Neural progenitor cell (in vitro differentiated cells): ENCODE measurements around the gene LKAAEAR1. TPM values are rescaled to one million over a fixed set of nuclear protein-coding genes. Genes with fewer than 3 reads are reported as not detected.
A peak's percentile ranks its signal among the peaks of the same experiment; 100 is the strongest.

Experiments
- DNase-seq: peaks from one replicate; pipeline ENCODE4 v3.0.0-alpha.2; 2016; ENCODE audit warnings: low spot score
- H2AFZ ChIP-seq: fragments of 200-600 bp; sonication (generic); replicated peaks from 2 replicates; pipeline ENCODE4 v1.6.1; 2016; ENCODE audit warnings: antibody characterized with exemption
- H3F3A ChIP-seq: fragments of 200-600 bp; sonication (generic); 2 replicates; pipeline ENCODE4 v1.6.1; 2016; ENCODE audit warnings: antibody characterized with exemption, low read depth
- H3K27ac ChIP-seq: fragments of 200-600 bp; sonication (generic); 2 replicates; pipeline ENCODE4 v1.5.1; 2016; ENCODE audit warnings: mild to moderate bottlenecking
- H3K27me3 ChIP-seq: fragments of 200-600 bp; sonication (generic); 2 replicates; pipeline ENCODE4 v1.6.1; 2016; ENCODE audit warnings: mild to moderate bottlenecking, moderate library complexity
- H3K36me3 ChIP-seq: fragments of 200-600 bp; sonication (generic); 2 replicates; pipeline ENCODE4 v1.5.1; 2016
- H3K4me1 ChIP-seq: fragments of 200-600 bp; sonication (generic); 2 replicates; pipeline ENCODE4 v1.6.1; 2016; ENCODE audit warnings: mixed run types
- H3K4me2 ChIP-seq: fragments of 200-600 bp; sonication (generic); 2 replicates; pipeline ENCODE4 v1.6.1; 2016
- H3K4me3 ChIP-seq: fragments of 200-600 bp; sonication (generic); 2 replicates; pipeline ENCODE4 v1.5.1; 2016
- H3K79me2 ChIP-seq: fragments of 200-600 bp; sonication (generic); 2 replicates; pipeline ENCODE4 v1.6.1; 2016; ENCODE audit warnings: low read depth
- H3K9ac ChIP-seq: fragments of 200-600 bp; sonication (generic); 2 replicates; pipeline ENCODE4 v1.6.1; 2016
- H3K9me3 ChIP-seq: fragments of 200-600 bp; sonication (generic); 2 replicates; pipeline ENCODE4 v1.5.1; 2016; ENCODE audit warnings: low read depth
- H4K20me1 ChIP-seq: fragments of 200-600 bp; sonication (generic); 2 replicates; pipeline ENCODE4 v1.6.1; 2016; ENCODE audit warnings: low read depth
- H3K27ac Mint-ChIP-seq: 3 replicates; pipeline ENCODE4 v1.8.0; 2021; ENCODE audit warnings: mixed read lengths
- H3K27me3 Mint-ChIP-seq: 2 replicates; pipeline ENCODE4 v1.8.0; 2022; ENCODE audit warnings: low read depth, mild to moderate bottlenecking, inconsistent platforms, moderate library complexity, mixed read lengths; ENCODE audit not compliant: insufficient read depth
- H3K36me3 Mint-ChIP-seq: 3 replicates; pipeline ENCODE4 v1.8.0; 2021; ENCODE audit warnings: mixed read lengths
- H3K4me1 Mint-ChIP-seq: 3 replicates; pipeline ENCODE4 v1.8.0; 2021; ENCODE audit warnings: mixed read lengths
- H3K4me3 Mint-ChIP-seq: 3 replicates; pipeline ENCODE4 v1.8.0; 2021; ENCODE audit warnings: mild to moderate bottlenecking, moderate library complexity, mixed read lengths
- H3K9me3 Mint-ChIP-seq: 3 replicates; pipeline ENCODE4 v1.8.0; 2020; ENCODE audit warnings: mixed read lengths
- EZH2 ChIP-seq: fragments of 200-600 bp; sonication (generic); IDR thresholded peaks from 2 replicates; pipeline ENCODE4 v1.6.1; 2017; ENCODE audit warnings: antibody characterized with exemption, mild to moderate bottlenecking, moderate library complexity
- EZH2phosphoT487 ChIP-seq: fragments of 200-600 bp; sonication (generic); IDR thresholded peaks from 2 replicates; pipeline ENCODE4 v1.6.1; 2017; ENCODE audit warnings: antibody characterized with exemption
- total RNA-seq: library from RNA; depleted of rRNA; stranded (reverse); fragments of >200 nt; gene quantifications from 2 replicates; pipeline ENCODE4 v1.2.3, GENCODE V29; 2015; ENCODE audit warnings: low replicate concordance
- TF ChIP-seq, protein P1 (sequence below): fragments of 200-600 bp; sonication (generic); IDR thresholded peaks from 2 replicates; pipeline ENCODE4 v1.5.1; 2017; ENCODE audit warnings: antibody characterized with exemption, mild to moderate bottlenecking

LKAAEAR1 gene
- total RNA-seq, 1 donor from 2014 or later: not detected

DNA sequence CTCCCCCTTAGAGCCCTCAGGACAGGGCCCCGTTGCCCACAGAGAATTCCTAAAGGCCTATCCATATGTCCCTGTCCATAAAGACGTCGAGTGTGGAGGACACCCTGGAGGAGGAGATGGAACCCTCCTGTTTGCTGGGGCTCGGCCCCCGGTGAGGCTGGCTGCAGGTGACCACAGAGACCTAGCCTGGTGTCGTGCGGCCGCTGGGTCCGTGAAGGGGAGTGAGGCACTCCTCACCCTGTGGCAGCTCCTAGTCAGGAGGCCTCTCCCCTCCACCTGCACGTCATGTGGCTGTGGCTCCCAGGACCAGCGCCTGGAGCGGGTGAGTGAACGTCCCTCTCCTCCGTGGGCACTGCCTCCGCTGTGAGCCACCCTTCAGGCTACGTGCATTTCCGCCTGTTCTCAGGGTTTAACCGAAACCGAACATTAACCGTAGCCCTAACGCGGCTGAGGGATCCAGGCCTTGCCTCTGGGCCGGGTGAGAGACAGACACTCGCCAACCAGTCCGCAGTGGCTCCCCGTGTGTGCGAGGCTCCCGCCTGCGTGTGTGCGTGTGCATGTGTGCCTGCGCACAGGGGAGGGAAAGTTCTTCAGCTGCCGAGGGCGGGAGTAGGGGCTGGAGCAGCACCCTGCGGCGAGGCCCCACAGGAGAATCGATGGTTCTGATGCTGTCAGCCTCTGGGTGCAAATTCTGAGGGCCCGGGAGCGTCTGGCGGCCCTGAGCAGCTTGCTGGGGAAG is 27.1 kb downstream of the LKAAEAR1 start:
- peak; percentile 32 for DNase-seq

DNA sequence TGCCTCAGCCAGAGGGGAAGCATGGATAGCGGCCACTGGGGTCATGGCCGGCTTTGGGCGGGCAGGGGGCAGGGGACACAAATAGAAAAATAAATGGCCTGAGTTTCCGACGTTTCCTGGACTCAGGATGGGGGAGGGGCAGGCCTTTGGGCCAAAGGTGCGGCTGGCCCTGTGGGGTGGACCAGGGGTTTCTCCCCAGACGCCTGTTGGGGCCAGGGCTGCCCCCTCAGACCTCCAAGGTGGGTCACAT is 27.6 kb downstream of the LKAAEAR1 start:
- peaks cover 21% of the 10 kb centered on the region for H3K4me1 Mint-ChIP-seq
- Histone ChIP-seq H3K9ac (no peak overlapping the region), H3K27ac (no peak overlapping the region), H3K79me2 (no peaks in the 10 kb centered on the region), H3K4me2 (no peak overlapping the region), H2AFZ (no peak overlapping the region), H3F3A (peaks cover 5% of the 10 kb centered on the region), H3K4me1 (peaks cover 4% of the 10 kb centered on the region), H4K20me1 (no peaks in the 10 kb centered on the region), H3K27me3 (peaks cover 18% of the 10 kb centered on the region), H3K4me3 (no peak overlapping the region), H3K9me3 (no peaks in the 10 kb centered on the region), H3K36me3 (no peaks in the 10 kb centered on the region)
- peaks cover 21% of the 10 kb centered on the region for H3K27me3 Mint-ChIP-seq
- H3K36me3 Mint-ChIP-seq: no peaks in the 10 kb centered on the region
- H3K4me3 Mint-ChIP-seq: no peak overlapping the region
- no peak overlapping the region for H3K27ac Mint-ChIP-seq
- H3K9me3 Mint-ChIP-seq: peaks cover 2% of the 10 kb centered on the region
- DNase-seq: no peak
- TF ChIP-seq, protein P1, sequence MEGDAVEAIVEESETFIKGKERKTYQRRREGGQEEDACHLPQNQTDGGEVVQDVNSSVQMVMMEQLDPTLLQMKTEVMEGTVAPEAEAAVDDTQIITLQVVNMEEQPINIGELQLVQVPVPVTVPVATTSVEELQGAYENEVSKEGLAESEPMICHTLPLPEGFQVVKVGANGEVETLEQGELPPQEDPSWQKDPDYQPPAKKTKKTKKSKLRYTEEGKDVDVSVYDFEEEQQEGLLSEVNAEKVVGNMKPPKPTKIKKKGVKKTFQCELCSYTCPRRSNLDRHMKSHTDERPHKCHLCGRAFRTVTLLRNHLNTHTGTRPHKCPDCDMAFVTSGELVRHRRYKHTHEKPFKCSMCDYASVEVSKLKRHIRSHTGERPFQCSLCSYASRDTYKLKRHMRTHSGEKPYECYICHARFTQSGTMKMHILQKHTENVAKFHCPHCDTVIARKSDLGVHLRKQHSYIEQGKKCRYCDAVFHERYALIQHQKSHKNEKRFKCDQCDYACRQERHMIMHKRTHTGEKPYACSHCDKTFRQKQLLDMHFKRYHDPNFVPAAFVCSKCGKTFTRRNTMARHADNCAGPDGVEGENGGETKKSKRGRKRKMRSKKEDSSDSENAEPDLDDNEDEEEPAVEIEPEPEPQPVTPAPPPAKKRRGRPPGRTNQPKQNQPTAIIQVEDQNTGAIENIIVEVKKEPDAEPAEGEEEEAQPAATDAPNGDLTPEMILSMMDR: no peak
- no peak for TF ChIP-seq EZH2phosphoT487
- no peak for TF ChIP-seq EZH2

More for the DNA sequence above, 27.1 kb downstream of the LKAAEAR1 start:
- peaks cover 23% of the 10 kb centered on the region for H3K4me1 Mint-ChIP-seq
- peaks cover 2% of the 10 kb centered on the region for H3K9me3 Mint-ChIP-seq
- no peak overlapping the region for H3K4me3 ChIP-seq
- no peaks in the 10 kb centered on the region for H3K79me2 ChIP-seq
- no peaks in the 10 kb centered on the region for H4K20me1 ChIP-seq
- H3K27me3 Mint-ChIP-seq: peaks cover 18% of the 10 kb centered on the region
- H2AFZ ChIP-seq: peak overlapping the region; percentile 54
- H3K27ac ChIP-seq: no peak overlapping the region
- H3F3A ChIP-seq: peaks cover 5% of the 10 kb centered on the region
- H3K36me3 Mint-ChIP-seq: no peaks in the 10 kb centered on the region
- H3K36me3 ChIP-seq: no peaks in the 10 kb centered on the region
- TF ChIP-seq EZH2 (no peak), EZH2phosphoT487 (no peak)
- TF ChIP-seq, protein P1: no peak
- H3K4me2 ChIP-seq: no peak overlapping the region
- no peak overlapping the region for H3K9ac ChIP-seq
- H3K27ac Mint-ChIP-seq: no peak overlapping the region
- peaks cover 13% of the 10 kb centered on the region for H3K27me3 ChIP-seq
- peaks cover 4% of the 10 kb centered on the region for H3K4me1 ChIP-seq
- peak overlapping the region; percentile 24 for H3K4me3 Mint-ChIP-seq
- H3K9me3 ChIP-seq: no peaks in the 10 kb centered on the region

DNA sequence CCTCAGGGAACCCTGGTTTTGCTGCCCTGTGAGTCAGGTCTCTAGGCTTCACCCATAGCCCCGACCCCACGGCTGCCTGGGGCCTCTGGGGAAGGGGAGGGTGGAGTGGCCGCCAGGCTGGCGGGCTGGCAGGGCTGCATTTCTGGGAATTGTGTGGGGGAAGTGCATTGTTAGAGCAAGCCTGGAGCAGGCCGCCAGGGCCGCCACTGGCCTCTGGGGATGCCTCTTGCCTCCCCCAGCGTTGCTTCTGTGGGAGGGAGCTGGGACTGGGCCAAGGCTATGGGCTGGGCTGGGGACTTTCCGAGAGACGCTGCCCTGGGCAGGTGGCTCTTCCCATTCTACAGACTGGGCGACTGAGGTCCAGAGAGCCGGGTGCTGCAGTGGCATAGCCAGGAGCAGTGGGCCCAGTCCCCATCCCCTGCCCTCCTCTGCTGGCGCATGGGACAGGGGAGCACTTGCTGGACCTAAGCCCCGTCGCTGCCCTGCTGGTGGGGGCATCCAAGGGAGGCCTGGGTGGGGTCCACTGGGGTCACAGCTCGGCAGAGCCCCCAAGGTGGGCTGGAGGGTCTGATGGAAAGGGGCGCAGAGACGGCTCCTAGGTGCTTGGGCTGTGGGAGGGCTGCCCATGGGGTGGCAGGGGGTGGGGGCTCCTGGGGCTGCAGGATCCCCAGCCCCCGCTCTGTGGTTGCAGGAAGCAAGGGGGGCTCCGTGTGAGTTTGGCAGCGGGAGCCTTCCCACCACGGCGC is 28.1 kb downstream of the LKAAEAR1 start:
- no peak overlapping the region for H3K4me2 ChIP-seq
- Mint-ChIP-seq H3K9me3 (peaks cover 2% of the 10 kb centered on the region), H3K4me1 (peaks cover 21% of the 10 kb centered on the region), H3K4me3 (no peak overlapping the region), H3K27ac (no peak overlapping the region), H3K36me3 (no peaks in the 10 kb centered on the region), H3K27me3 (peaks cover 24% of the 10 kb centered on the region)
- H4K20me1 ChIP-seq: no peaks in the 10 kb centered on the region
- H3K27ac ChIP-seq: no peak overlapping the region
- H3K27me3 ChIP-seq: peaks cover 22% of the 10 kb centered on the region
- peaks cover 5% of the 10 kb centered on the region for H3F3A ChIP-seq
- H2AFZ ChIP-seq: no peak overlapping the region
- DNase-seq: peak; percentile 26
- no peaks in the 10 kb centered on the region for H3K36me3 ChIP-seq
- TF ChIP-seq, protein P1: no peak
- TF ChIP-seq EZH2 (no peak), EZH2phosphoT487 (no peak)
- no peak overlapping the region for H3K9ac ChIP-seq
- peaks cover 4% of the 10 kb centered on the region for H3K4me1 ChIP-seq
- no peaks in the 10 kb centered on the region for H3K9me3 ChIP-seq
- H3K79me2 ChIP-seq: no peaks in the 10 kb centered on the region
- H3K4me3 ChIP-seq: no peak overlapping the region
